Neural crest cell (in vitro differentiated cells): ENCODE results near the gene DLG1. TPM values are rescaled to one million over a fixed set of nuclear protein-coding genes. Genes with fewer than 3 reads are reported as not detected.

Source experiments
- DNase-seq: peaks from one replicate; pipeline ENCODE4 v3.0.0; 2021; ENCODE audit warnings: low read depth, mixed read lengths, low spot score
- H3K27ac Mint-ChIP-seq: one replicate; pipeline ENCODE4 v1.8.0; 2021; ENCODE audit warnings: mild to moderate bottlenecking, mixed read lengths; ENCODE audit not compliant: unreplicated experiment
- H3K27me3 Mint-ChIP-seq: 2 replicates; pipeline ENCODE4 v1.8.0; 2021; ENCODE audit warnings: low read depth, mild to moderate bottlenecking, mixed read lengths
- H3K36me3 Mint-ChIP-seq: 2 replicates; pipeline ENCODE4 v1.8.0; 2021; ENCODE audit warnings: low read depth, mild to moderate bottlenecking, mixed read lengths
- H3K4me1 Mint-ChIP-seq: 2 replicates; pipeline ENCODE4 v1.8.0; 2021; ENCODE audit warnings: mixed read lengths
- H3K4me3 Mint-ChIP-seq: one replicate; pipeline ENCODE4 v1.8.0; 2021; ENCODE audit warnings: mild to moderate bottlenecking, mixed read lengths
- H3K9me3 Mint-ChIP-seq: 2 replicates; pipeline ENCODE4 v1.8.0; 2021; ENCODE audit warnings: mixed read lengths
- total RNA-seq: library from RNA; stranded (reverse); gene quantifications from 2 replicates; pipeline ENCODE4 v1.2.1, GENCODE V29; 2021
- TF ChIP-seq, protein P1 (sequence below): fragments of 200-600 bp; sonication (generic); conservative IDR thresholded peaks from 2 replicates; pipeline ENCODE4 v1.5.0; 2021; ENCODE audit warnings: antibody characterized with exemption, mild to moderate bottlenecking

DLG1 gene
- total RNA-seq, 1 donor from 2014 or later: 95.5 TPM

DNA sequence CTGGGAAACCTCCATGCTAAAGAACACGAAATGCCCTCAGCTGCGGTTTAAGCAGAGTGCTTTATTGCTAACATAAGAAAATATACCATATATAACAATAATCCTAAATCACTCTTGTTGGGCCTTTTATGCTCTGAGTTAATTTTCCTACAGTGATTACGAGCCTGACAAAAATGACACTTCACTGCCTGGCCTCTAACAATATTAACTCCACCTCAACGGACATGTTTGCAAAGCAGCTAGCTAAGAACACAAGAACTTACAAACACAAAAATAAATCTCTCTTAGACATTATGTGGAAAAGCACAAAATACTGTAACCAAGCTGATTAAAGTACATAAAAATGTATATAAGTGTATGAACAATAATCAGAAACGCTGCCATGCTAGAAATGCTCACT, 40.7 kb downstream of the DLG1 start:
- TF ChIP-seq, protein P1, sequence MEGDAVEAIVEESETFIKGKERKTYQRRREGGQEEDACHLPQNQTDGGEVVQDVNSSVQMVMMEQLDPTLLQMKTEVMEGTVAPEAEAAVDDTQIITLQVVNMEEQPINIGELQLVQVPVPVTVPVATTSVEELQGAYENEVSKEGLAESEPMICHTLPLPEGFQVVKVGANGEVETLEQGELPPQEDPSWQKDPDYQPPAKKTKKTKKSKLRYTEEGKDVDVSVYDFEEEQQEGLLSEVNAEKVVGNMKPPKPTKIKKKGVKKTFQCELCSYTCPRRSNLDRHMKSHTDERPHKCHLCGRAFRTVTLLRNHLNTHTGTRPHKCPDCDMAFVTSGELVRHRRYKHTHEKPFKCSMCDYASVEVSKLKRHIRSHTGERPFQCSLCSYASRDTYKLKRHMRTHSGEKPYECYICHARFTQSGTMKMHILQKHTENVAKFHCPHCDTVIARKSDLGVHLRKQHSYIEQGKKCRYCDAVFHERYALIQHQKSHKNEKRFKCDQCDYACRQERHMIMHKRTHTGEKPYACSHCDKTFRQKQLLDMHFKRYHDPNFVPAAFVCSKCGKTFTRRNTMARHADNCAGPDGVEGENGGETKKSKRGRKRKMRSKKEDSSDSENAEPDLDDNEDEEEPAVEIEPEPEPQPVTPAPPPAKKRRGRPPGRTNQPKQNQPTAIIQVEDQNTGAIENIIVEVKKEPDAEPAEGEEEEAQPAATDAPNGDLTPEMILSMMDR: no peak
- DNase-seq: no peak
- peaks cover 2% of the 10 kb centered on the region for H3K36me3 Mint-ChIP-seq
- no peak overlapping the region for H3K4me3 Mint-ChIP-seq
- H3K27ac Mint-ChIP-seq: peak overlapping the region; percentile 24
- no peaks in the 10 kb centered on the region for H3K9me3 Mint-ChIP-seq
- peaks cover 46% of the 10 kb centered on the region for H3K4me1 Mint-ChIP-seq
- no peaks in the 10 kb centered on the region for H3K27me3 Mint-ChIP-seq

DNA sequence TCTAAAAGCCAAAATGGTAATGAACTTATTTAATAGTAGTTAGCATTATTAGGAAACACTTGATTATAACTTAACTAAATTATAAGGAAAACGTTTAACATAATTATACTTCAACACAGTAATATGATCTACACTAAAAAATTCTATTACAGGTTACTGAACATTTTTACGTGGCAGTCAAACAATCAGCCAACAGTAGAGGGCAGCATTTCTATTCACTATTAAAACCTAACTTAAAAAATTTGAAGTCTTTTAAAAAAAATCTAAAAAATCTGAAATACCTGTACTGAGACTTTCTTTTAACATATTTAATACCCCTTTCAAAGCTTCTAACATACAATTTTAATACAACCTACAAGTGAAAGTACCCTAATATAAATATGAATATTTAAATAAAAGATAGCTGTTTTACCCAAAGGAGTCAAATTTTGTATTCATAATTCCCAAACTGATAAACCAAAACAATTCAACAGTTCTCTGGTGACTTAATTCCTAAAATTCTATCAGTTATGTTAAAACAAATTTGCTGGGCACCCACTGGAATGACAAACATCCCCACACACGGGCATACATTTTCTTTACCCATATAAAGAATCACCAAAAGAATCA, 41.5 kb downstream of the DLG1 start:
- no peaks in the 10 kb centered on the region for H3K27me3 Mint-ChIP-seq
- DNase-seq: peak; percentile 19
- no peak overlapping the region for H3K4me3 Mint-ChIP-seq
- no peaks in the 10 kb centered on the region for H3K9me3 Mint-ChIP-seq
- no peak overlapping the region for H3K27ac Mint-ChIP-seq
- peaks cover 6% of the 10 kb centered on the region for H3K36me3 Mint-ChIP-seq
- TF ChIP-seq, protein P1: peak; percentile 88
- peaks cover 46% of the 10 kb centered on the region for H3K4me1 Mint-ChIP-seq

DNA sequence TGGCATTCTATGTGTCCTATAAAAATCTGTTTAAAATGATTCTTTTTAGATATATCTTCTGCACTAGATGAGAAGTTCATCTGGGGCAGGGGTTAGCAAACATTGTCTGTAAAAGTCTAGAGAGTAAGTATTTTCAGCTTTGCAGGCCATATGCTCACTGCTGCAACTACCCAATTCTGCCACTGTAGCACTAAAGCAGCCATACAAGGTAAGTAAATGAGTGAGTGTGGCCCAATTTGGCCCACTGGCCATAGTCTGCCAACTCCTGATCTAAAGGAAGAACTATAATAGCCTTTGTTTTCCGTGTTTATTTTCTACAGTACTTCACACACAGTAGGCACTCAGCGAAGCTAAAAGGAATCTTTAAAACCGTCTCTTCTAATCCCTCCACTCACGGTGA, 42.3 kb downstream of the DLG1 start:
- H3K27ac Mint-ChIP-seq: no peak overlapping the region
- no peaks in the 10 kb centered on the region for H3K9me3 Mint-ChIP-seq
- no peaks in the 10 kb centered on the region for H3K27me3 Mint-ChIP-seq
- DNase-seq: no peak
- H3K4me3 Mint-ChIP-seq: no peak overlapping the region
- TF ChIP-seq, protein P1: no peak
- peaks cover 42% of the 10 kb centered on the region for H3K4me1 Mint-ChIP-seq
- H3K36me3 Mint-ChIP-seq: peaks cover 15% of the 10 kb centered on the region

DNA sequence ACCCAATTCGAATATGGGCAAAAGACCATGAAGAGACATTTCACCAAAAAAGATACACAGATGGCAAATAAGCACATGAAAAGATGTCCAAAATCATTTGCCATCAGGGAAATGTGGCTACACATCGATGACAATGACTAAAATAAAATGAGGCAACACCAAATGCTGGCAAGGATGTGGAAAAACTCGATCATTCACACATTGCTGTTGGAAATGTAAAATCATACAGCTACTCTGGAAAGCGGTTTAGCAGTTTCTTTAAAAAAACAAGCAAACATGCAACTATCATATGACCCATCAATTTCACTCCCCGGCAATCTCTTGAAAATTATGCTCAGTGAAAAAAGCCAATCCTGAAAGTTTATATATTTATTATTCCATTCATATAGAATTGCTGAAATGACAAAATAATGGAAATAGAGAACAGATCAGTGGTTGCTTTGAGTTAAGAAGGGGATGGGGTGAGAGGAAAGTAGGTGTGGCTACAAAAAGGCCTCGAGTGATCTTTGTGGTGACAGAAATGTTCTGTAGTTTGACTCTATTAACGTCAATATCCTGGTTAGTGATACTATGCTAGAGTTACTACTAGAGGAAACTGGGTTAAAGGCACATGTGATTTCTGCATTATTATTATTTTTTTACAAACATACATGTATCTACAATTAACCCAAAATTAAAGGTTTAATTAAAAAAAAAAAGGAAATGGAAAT, 45.0 kb downstream of the DLG1 start:
- Mint-ChIP-seq H3K4me1 (peaks cover 27% of the 10 kb centered on the region), H3K27me3 (no peaks in the 10 kb centered on the region), H3K27ac (no peak overlapping the region), H3K36me3 (peaks cover 37% of the 10 kb centered on the region), H3K4me3 (no peak overlapping the region), H3K9me3 (peaks cover 10% of the 10 kb centered on the region)
- TF ChIP-seq, protein P1: no peak
- DNase-seq: no peak

DNA sequence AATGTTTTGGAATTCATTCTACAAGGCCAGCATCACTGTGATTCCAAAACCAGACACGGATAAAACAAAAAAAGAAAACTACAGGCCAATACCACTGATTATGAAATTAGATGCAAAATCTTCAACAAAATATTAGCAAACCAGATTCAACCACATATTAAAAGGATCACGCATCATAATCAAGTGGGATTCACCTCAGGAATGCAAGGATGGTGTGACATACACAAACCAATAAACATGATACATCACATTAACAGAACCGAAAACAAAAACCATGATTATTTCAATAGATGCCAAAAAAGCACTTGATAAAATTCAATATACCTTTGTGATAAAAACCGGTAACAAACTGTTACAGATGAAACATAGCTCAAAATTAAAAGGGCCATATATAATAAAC, 48.9 kb downstream of the DLG1 start:
- TF ChIP-seq, protein P1: no peak
- peaks cover 32% of the 10 kb centered on the region for H3K9me3 Mint-ChIP-seq
- H3K4me3 Mint-ChIP-seq: no peak overlapping the region
- no peaks in the 10 kb centered on the region for H3K27me3 Mint-ChIP-seq
- no peak overlapping the region for H3K27ac Mint-ChIP-seq
- peaks cover 66% of the 10 kb centered on the region for H3K36me3 Mint-ChIP-seq
- peaks cover 16% of the 10 kb centered on the region for H3K4me1 Mint-ChIP-seq
- DNase-seq: no peak
